GM21825 (cell line): ENCODE results near the gene MIPOL1.
"Not testable (repeated sequence)": the region's sequence is repeated elsewhere in the genome, so short reads cannot be mapped to it uniquely, and the experiment has no call there.

ENCODE experiments used
- ATAC-seq: cut with Tn5 transposase; IDR thresholded peaks from one replicate; pipeline ENCODE4 v1.9.1; 2021; ENCODE audit warnings: mild to moderate bottlenecking, moderate library complexity; ENCODE audit not compliant: unreplicated experiment

MIPOL1 gene

DNA sequence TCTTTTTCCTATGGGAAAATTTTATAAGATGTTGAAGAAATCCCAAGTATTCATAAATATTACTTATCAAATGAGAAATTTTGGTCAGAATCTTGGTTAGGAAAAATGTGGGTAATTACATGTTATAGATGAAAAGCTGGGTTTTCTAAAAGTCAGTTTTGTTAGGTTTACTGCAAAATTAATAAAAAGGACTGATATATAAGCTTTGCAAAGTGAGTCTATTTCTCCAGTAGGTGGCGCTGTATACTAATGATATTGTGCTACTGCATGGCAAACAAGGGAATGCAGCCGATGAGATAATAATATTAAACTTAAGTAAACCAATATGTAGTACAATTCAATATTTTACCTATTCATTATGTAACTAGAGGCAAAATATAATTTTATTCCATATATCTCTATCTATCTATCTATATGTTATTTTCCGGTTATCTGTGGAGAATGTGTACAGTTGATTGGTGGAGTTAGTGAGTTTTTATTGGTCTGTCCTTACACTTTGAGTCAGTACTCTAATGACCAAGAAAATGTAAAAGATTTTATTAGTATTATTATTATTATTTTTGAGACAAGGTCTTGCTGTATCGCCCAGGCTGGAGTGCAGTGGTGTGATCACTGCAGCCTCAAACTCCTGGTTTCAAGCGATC is 32.9 kb downstream of the MIPOL1 start:
- no peak for ATAC-seq

GRCh38 chr14:37232907-37233481 is 35.3 kb downstream of the MIPOL1 start:
- no peak for ATAC-seq

DNA sequence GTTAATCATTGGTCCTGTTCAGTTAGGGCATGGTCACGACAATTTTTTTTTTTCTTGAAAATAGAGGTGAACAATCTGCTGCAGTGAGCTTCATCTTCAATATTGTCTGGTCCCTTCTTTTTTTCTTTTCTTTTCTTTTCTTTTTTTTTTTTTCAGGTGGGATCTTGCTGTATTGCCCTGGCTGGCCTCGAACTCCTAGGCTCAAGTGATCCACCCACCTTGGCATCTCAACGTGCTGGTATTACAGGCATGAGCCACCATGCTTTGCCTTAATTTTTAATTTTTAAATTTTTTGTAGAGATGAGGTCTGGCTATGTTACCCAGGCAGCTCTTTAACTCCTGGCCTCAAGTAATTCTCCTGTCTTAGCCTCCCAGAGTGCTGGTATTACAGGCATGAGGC is 36.5 kb downstream of the MIPOL1 start:
- ATAC-seq: no peak

DNA sequence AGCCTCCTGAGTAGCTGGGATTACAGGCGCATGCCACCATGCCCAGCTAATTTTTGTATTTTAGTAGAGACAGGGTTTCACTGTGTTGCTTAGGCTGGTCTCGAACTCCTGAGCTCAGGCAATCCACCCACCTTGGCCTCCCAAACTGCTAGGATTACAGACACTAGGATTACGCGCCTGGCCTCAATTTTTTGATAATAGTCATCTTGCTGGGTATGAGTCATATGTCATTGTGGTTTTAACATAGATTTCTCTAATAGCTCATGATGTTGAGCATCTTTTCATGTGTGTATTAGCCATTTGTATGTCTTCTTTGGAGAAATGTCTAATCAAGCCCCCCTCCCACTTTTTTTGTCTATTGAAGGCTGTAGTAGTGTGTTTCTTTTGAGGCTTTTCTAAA is 38.3 kb downstream of the MIPOL1 start:
- not testable (repeated sequence) for ATAC-seq

- no peak for ATAC-seq
Measured at GRCh38 chr14:37237094-37237493, 39.4 kb downstream of the MIPOL1 start.

GRCh38 chr14:37237735-37238200 is 40.0 kb downstream of the MIPOL1 start:
- ATAC-seq: no peak

- ATAC-seq: no peak
Measured at GRCh38 chr14:37241198-37241597, 43.5 kb downstream of the MIPOL1 start.

- no peak for ATAC-seq
Measured at GRCh38 chr14:37246427-37246829, 48.7 kb downstream of the MIPOL1 start.

DNA sequence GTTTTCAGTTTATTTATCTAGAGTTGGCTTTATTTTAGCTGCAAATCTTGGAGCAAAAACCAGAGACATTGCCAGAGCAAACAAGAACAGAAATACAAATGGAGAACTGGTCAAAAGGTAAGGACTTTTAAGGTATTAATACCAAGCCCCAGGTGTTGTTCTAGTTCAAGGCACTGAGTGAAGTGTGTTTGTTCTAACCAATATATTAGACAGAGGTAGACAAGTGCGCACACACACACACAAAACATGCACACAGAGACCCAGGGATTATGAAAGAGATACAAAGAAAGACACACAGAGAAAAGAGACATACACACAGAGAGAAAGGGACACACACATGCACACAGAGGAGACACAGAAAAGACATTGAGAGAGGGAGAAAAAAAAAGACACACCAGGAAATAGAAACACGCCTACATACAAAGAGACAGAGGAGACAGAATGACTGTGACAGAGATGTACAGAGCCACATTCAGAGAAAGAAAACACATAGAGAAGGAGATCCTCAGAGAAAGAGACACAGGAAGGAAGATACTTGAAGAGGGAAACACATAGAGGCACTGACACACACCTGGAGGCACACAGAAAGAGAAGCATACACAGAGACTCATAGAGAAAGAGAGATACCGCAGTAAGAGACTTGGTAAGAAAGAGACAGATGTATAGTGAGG is 50.2 kb downstream of the MIPOL1 start:
- no peak for ATAC-seq

DNA sequence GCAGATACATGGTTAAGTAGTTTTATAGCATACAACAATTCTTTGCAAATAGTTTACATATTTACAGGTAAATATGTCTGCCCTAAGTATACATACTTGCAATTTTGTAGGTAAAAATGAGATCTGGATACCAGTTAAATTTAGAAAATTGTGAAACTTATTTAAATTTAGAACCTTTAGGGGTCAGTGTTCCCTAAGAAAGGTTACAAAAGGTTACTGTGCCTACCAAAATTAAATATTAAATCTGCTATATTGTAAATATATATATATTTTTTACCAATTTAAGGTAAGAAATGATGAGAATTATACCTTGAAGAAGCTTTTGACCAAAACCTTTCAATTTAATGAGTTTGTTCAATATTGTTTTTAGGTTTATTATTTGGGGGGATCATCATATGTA is 54.0 kb downstream of the MIPOL1 start:
- no peak for ATAC-seq

DNA sequence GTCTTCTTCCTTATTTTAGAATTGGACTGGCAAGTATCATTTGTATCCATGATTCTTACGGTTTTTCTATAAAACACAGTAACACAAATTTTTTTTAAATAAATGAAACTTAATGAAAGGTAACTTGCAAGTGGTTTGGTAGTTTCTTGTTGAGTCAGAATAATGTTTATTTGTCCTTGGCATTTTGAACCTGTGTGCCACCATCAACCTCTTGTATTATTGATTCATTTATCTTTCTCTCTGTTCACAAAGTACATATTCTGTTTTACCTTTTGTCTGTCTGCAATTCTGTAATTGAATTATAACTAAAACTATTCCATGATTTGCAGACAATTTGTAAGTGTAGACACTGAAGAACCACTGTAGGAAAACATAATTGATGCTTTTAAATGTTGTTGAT is 54.7 kb downstream of the MIPOL1 start:
- ATAC-seq: no peak

- ATAC-seq: no peak
Measured at GRCh38 chr14:37253905-37254304, 56.2 kb downstream of the MIPOL1 start.

DNA sequence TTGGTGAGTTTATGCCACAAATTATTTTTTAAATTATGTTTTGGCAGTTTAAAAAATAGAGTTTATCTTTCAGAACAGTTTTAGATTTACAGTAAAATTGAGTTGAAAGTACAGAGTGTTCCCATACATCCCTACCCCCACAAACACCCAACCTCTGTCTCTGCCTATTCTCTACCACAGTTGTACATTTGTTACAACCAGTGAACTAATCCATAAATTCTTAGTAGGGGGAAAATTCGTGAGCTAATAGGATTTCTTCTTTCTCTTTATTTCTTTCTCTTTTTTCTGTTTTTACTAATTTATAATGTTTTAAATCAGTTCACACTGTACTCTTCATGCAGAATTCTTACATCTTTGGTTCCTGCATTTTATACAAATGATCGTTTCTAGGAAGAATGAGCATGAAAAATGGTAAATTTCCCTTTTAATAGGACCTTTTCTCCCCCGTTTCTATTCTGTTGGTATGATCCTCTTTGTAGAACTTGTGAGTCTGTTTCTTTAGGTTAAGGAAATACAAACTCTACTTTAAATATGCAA is 56.7 kb downstream of the MIPOL1 start:
- ATAC-seq: no peak

GRCh38 chr14:37257501-37258070 is 59.8 kb downstream of the MIPOL1 start:
- ATAC-seq: no peak

- no peak for ATAC-seq
Measured at GRCh38 chr14:37262649-37263048, 64.9 kb downstream of the MIPOL1 start.

DNA sequence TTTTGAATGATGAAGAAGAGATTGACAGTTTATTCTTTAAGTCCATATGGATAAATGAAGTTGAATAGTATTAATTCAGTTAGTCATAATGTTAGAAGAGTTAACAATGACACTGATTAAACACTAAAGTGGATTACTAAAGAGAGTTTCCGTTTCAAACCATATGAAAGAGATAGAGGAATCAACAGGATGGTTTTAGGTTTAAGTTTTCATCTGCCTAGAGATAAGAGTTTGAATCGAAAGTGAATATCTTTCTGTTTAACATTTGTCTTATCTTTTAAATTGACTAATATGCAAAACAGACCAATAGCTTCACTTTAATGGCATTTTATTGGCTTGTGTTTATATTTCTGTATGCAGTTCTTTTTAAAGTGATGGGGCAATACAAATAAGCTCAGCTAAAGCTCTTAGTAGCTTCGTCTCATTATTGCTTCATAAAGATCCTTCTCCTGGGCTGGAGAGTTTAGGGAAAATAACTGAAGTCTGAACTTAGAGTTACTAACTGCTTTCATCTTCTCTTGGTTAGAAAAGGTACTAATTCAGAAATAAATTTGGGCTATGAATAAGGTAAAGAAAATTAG is 66.0 kb downstream of the MIPOL1 start:
- ATAC-seq: no peak

DNA sequence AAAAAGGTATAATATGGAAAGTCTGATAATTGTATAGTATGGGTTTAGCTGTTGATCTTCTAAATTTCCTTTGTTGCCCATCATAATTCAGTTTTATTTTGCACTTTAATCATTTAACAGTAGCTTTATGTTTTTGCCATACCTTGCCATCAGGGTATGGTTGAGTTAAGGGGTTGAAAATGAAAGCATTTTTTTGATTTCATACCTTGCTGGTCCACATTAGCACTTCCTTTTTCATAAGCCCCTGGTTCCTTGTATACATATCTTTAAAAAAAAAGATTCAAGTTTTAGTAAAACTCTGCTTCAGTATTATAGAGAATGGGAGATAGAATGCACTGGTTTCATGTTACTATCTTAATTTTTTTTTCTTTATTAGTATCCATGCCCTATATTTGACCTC is 71.1 kb downstream of the MIPOL1 start:
- ATAC-seq: no peak

GRCh38 chr14:37270629-37271028 is 72.9 kb downstream of the MIPOL1 start:
- no peak for ATAC-seq

- no peak for ATAC-seq
Measured at GRCh38 chr14:37272569-37272968, 74.8 kb downstream of the MIPOL1 start.

GRCh38 chr14:37274652-37275051 is 76.9 kb downstream of the MIPOL1 start:
- no peak for ATAC-seq

GRCh38 chr14:37275963-37276362 is 78.2 kb downstream of the MIPOL1 start:
- no peak for ATAC-seq
